Skeletal muscle satellite cell (primary cell): ENCODE data around the gene MAML2.
A peak's percentile ranks its signal among the peaks of the same experiment; 100 is the strongest.
"Not testable (repeated sequence)": the region's sequence is repeated elsewhere in the genome, so short reads cannot be mapped to it uniquely, and the experiment has no call there.

Experiments
- H3K27me3 ChIP-seq: 2 replicates; pipeline ENCODE4 v1.7.0; 2013; ENCODE audit warnings: low read length; ENCODE audit not compliant: control insufficient read depth, insufficient read depth
- H3K36me3 ChIP-seq: 2 replicates; pipeline ENCODE4 v1.7.0; 2013; ENCODE audit warnings: mild to moderate bottlenecking, control low read depth, low read length; ENCODE audit not compliant: insufficient read depth
- H3K4me1 ChIP-seq: 2 replicates; pipeline ENCODE4 v1.7.0; 2013; ENCODE audit warnings: low read length; ENCODE audit not compliant: control insufficient read depth, insufficient read depth
- H3K4me2 ChIP-seq: 2 replicates; pipeline ENCODE4 v1.7.0; 2013; ENCODE audit warnings: mild to moderate bottlenecking, low read length
- H3K4me3 ChIP-seq: 2 replicates; pipeline ENCODE4 v1.7.0; 2013; ENCODE audit warnings: low read length
- H3K9ac ChIP-seq: 2 replicates; pipeline ENCODE4 v1.7.0; 2013; ENCODE audit warnings: mild to moderate bottlenecking, low read depth, low read length, moderate library complexity
- H3K9me3 ChIP-seq: replicated peaks from 2 replicates; pipeline ENCODE4 v1.7.0; 2013; ENCODE audit warnings: mild to moderate bottlenecking, control low read depth, low read length

MAML2 gene

GRCh38 chr11:96287822-96288439, 55.1 kb downstream of the MAML2 start:
- Histone ChIP-seq H3K27me3 (no peaks in the 10 kb centered on the region), H3K4me3 (no peak overlapping the region), H3K36me3 (no peaks in the 10 kb centered on the region), H3K4me2 (no peak overlapping the region), H3K4me1 (peaks cover 11% of the 10 kb centered on the region), H3K9me3 (no peaks in the 10 kb centered on the region), H3K9ac (no peak overlapping the region)

GRCh38 chr11:96285985-96286384, 57.0 kb downstream of the MAML2 start:
- not testable (repeated sequence) for H3K4me2 ChIP-seq, H3K4me3 ChIP-seq, H3K4me1 ChIP-seq, H3K36me3 ChIP-seq, H3K27me3 ChIP-seq, H3K9ac ChIP-seq, H3K9me3 ChIP-seq

GRCh38 chr11:96284917-96285316, 58.1 kb downstream of the MAML2 start:
- Histone ChIP-seq H3K9ac (no peak overlapping the region), H3K4me3 (no peak overlapping the region), H3K4me1 (peaks cover 17% of the 10 kb centered on the region), H3K36me3 (no peaks in the 10 kb centered on the region), H3K4me2 (no peak overlapping the region), H3K9me3 (no peaks in the 10 kb centered on the region), H3K27me3 (no peaks in the 10 kb centered on the region)

GRCh38 chr11:96284401-96284800, 58.6 kb downstream of the MAML2 start:
- Histone ChIP-seq H3K36me3 (no peaks in the 10 kb centered on the region), H3K4me1 (peaks cover 22% of the 10 kb centered on the region), H3K4me2 (no peak overlapping the region)

GRCh38 chr11:96282625-96283220, 60.3 kb downstream of the MAML2 start:
- Histone ChIP-seq H3K36me3 (peaks cover 3% of the 10 kb centered on the region), H3K27me3 (no peaks in the 10 kb centered on the region), H3K4me3 (no peak overlapping the region), H3K4me2 (no peak overlapping the region), H3K4me1 (peaks cover 34% of the 10 kb centered on the region), H3K9ac (no peak overlapping the region), H3K9me3 (no peaks in the 10 kb centered on the region)

More at GRCh38 chr11:96284401-96284800, 58.6 kb downstream of the MAML2 start:
- Histone ChIP-seq H3K4me3 (no peak overlapping the region), H3K9ac (no peak overlapping the region), H3K9me3 (no peaks in the 10 kb centered on the region), H3K27me3 (no peaks in the 10 kb centered on the region)

- Histone ChIP-seq H3K36me3 (peaks cover 10% of the 10 kb centered on the region), H3K27me3 (no peaks in the 10 kb centered on the region), H3K4me1 (peaks cover 40% of the 10 kb centered on the region), H3K9ac (peak overlapping the region; percentile 12), H3K4me2 (no peak overlapping the region), H3K9me3 (no peaks in the 10 kb centered on the region), H3K4me3 (no peak overlapping the region)
Measured at GRCh38 chr11:96280444-96280843, 62.6 kb downstream of the MAML2 start.

- no peak overlapping the region for H3K4me3 ChIP-seq
- H3K9me3 ChIP-seq: no peaks in the 10 kb centered on the region
- peak overlapping the region; percentile 11 for H3K9ac ChIP-seq
- no peaks in the 10 kb centered on the region for H3K27me3 ChIP-seq
- H3K4me2 ChIP-seq: peak overlapping the region; percentile 62
- peaks cover 40% of the 10 kb centered on the region for H3K4me1 ChIP-seq
- peaks cover 10% of the 10 kb centered on the region for H3K36me3 ChIP-seq
Measured at GRCh38 chr11:96279896-96280290, 63.1 kb downstream of the MAML2 start.

- Histone ChIP-seq H3K9me3 (no peaks in the 10 kb centered on the region), H3K9ac (peak overlapping the region; percentile 37), H3K4me1 (peaks cover 40% of the 10 kb centered on the region), H3K4me3 (peak overlapping the region; percentile 6), H3K27me3 (no peaks in the 10 kb centered on the region), H3K36me3 (peaks cover 10% of the 10 kb centered on the region), H3K4me2 (peak overlapping the region; percentile 62)
Measured at GRCh38 chr11:96279018-96279895, 63.7 kb downstream of the MAML2 start.

GRCh38 chr11:96278039-96278897, 64.7 kb downstream of the MAML2 start:
- H3K9ac ChIP-seq: peak overlapping the region; percentile 37
- no peaks in the 10 kb centered on the region for H3K9me3 ChIP-seq
- H3K4me1 ChIP-seq: peaks cover 40% of the 10 kb centered on the region
- H3K36me3 ChIP-seq: peaks cover 10% of the 10 kb centered on the region
- H3K4me2 ChIP-seq: peak overlapping the region; percentile 62
- no peak overlapping the region for H3K4me3 ChIP-seq
- no peaks in the 10 kb centered on the region for H3K27me3 ChIP-seq

- H3K27me3 ChIP-seq: no peaks in the 10 kb centered on the region
- no peak overlapping the region for H3K4me3 ChIP-seq
- no peaks in the 10 kb centered on the region for H3K9me3 ChIP-seq
- peaks cover 40% of the 10 kb centered on the region for H3K4me1 ChIP-seq
- no peak overlapping the region for H3K4me2 ChIP-seq
- H3K36me3 ChIP-seq: peaks cover 10% of the 10 kb centered on the region
- no peak overlapping the region for H3K9ac ChIP-seq
Measured at GRCh38 chr11:96277696-96278038, 65.3 kb downstream of the MAML2 start.

GRCh38 chr11:96276836-96277235, 66.2 kb downstream of the MAML2 start:
- Histone ChIP-seq H3K27me3 (no peaks in the 10 kb centered on the region), H3K4me3 (no peak overlapping the region), H3K9ac (no peak overlapping the region), H3K9me3 (no peaks in the 10 kb centered on the region), H3K4me2 (no peak overlapping the region), H3K36me3 (peaks cover 13% of the 10 kb centered on the region), H3K4me1 (peaks cover 40% of the 10 kb centered on the region)
